Stimulated activated CD4-positive, alpha-beta T cell treated with anti-CD3 and anti-CD28 coated beads, Interleukin-1b, Interleukin-23, amount 100 ng/mL, for 1 hour (primary cell): Measurements from ENCODE around the gene CNTN6.

ENCODE experiments used
- DNase-seq, 2 donors: peaks; one replicate each; pipeline ENCODE4 v3.0.0-alpha.2; 2020; ENCODE audit warnings: low read depth in 2 of 2

Gene CNTN6

DNA sequence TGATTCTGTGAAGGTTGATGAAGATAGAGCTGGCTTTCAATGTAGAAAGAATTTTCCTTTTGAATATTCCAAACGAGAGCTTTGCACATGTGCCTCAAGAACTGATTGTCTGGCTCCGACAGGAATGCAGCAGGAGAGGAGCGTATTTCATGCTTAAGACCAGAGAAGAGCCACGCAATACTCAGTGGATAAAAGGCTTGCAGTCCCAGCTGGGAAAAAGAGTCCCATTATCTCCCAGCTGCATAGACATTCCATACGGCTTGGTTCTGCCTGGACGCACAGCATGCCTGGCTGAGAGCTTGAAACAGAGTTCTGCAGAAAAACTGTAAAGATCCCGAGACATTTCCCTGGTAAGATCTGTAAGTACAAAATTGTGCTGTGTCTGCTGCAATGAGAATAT is at the start of gene CNTN6:
Gene CNTN6 (plus strand): TSS at position 254 of the 400 bp plus-strand sequence. CDS start 54,985 bp downstream, outside the sequence.
- DNase-seq = no peak

GRCh38 chr3:1048558-1048957 is 44.3 kb upstream of the CNTN6 start:
- DNase-seq = no peak

DNA sequence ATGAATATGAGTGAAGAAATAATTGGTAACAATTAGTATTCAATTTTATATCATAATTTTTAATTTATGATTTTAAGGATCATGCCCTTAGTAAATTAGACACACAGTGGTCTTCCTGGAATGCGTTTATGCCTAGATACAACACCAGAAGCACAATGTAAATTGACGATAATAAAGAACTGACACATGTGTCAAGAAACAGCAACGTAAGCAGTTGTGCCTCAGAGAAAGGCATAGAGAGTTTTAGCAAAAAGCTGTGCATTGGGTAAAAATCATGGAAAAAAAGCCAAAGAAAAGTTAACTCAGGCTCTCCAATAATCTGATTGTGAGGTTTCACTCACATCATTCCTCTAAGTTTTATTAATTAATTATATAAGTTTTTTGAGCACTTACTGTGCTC is 37.0 kb upstream of the CNTN6 start:
- DNase-seq = no peak

GRCh38 chr3:1056744-1057143 is 36.1 kb upstream of the CNTN6 start:
- no peak for DNase-seq

- no peak for DNase-seq
Measured at GRCh38 chr3:1057436-1057835, 35.4 kb upstream of the CNTN6 start.

DNA sequence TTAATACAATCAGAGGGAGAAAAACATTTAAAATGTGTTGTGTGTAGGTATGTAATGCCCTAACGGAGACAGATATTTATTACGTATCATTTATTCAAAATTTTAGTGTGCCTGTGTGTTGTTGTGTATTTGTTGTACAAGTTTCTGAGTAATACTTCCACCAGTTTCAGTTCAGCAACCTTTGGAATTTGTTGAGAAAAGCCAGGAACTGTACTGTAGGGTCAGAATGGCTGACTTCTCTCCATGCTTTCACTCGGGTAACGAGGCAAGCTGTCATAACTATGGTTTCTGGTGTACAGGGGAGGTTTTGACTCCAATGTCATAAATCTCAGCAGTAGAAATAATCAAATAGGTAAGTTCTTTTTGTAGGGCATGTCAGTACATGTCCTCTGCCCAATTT is 23.8 kb upstream of the CNTN6 start:
- DNase-seq = no peak

DNA sequence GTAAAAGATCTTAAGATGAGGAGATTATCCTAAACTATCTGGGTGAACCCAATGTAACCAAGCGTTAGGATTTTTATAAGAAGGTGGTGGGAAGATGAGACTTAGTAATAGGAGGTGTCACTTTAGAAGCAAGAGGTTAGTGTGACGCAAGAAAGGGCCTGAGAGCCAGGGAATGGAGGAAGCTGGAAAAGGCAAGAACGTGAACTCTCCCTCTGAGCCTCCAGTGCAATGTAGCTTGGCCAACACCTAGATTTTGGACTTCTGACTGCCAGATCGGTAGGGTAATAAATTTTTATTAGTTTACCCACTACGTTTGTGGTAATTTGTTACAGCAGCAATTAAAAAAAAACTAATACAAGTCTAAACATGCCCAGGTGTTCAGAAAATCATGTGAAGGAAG is 20.8 kb upstream of the CNTN6 start:
- DNase-seq = no peak

GRCh38 chr3:1079662-1080061 is 13.2 kb upstream of the CNTN6 start:
- no peak for DNase-seq

DNA sequence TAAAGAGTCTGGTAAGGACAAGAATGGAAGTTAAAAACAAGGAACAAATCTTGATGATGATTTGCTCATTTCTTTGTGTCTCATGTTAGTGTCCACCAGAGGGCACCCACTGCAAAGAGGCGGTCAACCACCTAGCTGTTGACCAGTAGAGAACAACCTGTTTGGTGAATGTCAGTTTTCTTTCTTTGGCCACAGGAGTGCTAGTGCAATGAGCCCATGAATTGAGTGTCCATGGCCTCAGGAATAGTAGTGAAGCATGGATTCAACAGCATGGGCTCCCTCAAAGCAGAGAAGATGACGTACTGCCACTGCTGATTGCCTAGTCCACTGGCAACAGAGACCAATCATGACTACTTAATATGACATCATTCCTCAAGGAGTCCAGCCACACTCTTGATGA is 10.7 kb upstream of the CNTN6 start:
- no peak for DNase-seq

- no peak for DNase-seq
Measured at GRCh38 chr3:1087066-1087560, 5.7 kb upstream of the CNTN6 start.

DNA sequence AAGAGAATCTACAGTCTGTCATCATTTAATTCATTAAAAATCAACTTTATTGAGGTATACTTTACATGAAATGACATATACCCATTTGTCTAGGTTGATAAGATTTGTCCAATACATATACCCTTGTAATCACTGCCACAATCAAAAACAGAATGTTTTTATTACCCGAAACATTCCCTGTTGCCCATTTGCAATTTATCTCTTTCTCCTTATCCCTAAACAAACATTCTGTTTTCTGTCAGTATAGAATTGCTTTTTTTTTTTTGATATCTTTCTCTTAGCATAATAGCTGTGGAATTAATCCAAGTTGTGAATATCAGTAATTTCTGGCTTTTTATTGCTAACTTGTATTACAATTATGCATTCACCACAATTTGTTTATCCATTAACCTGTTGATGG is 4.3 kb upstream of the CNTN6 start:
- DNase-seq = no peak

- DNase-seq = no peak
Measured at GRCh38 chr3:1091286-1091685, 1.5 kb upstream of the CNTN6 start.

DNA sequence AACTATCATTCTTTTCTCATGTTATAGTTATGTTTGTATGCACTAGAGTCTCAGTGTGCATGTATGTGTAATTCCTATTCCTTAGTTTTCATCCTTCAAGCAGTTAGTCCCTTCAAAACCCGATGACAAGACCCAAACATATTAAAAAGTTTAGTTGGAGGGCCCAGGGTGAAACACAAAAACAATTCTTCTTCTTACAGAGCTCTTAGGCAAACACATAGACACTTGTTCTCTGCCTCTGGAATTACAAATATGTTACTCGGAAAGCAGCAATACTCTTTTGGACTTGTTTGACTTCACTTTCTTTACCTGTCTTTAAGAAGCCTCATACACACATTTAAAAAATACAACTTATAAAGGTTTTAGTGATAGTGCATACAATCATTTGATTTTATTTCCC is 763 bp upstream of the CNTN6 start:
- DNase-seq = no peak

DNA sequence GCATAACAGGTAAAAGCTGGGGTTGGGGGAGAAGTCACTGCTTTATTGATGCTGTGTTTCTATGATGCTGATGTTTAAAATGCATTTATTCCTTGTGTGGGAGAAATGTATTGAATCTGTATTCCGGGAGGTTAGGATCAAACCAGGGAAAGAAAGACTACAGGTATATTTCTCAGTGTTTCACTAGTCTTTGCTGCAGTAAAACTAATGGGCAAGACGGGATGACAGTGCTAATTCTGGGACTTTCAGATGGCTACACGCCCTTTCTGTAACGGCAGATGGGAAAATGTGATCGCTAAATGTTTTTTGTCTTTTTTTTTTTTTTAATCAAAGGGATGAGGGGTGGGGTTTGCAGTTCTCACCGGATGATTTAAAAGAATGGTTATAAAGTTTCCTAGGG is 393 bp downstream of the CNTN6 start:
- no peak for DNase-seq

GRCh38 chr3:1103525-1103924 is 10.7 kb downstream of the CNTN6 start:
- DNase-seq = no peak

DNA sequence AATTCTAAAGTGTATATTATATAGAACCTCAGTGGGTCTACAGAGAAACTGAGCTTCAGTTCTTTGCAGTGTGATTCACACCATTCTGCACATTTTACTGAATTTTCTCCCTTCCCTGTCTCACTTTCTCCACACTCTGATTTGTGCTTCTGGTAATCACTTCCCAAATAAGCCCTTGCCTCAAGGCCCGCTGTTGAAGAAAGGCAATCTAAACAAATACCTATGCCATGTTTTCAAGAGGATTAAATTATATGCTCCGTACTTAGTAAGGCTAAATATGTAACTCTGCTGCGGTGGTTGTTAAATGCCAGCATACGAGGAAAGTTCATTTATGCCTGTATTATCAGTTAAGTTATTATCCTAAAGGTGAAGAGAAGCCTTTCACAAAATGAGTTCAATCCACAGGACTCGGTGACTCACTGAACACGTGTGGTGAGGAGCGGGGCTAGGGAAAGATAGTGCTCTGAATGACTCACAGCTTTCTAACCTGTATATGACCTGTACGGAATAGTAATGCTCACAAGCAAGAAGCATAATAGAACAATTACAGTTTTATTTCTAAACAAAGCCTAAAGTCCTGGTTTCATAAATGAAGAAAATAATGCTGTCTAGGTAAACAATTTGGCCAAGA is 25.1 kb downstream of the CNTN6 start:
- DNase-seq = no peak

- no peak for DNase-seq
Measured at GRCh38 chr3:1131166-1131565, 38.3 kb downstream of the CNTN6 start.

- DNase-seq = no peak
Measured at GRCh38 chr3:1135194-1135593, 42.4 kb downstream of the CNTN6 start.

GRCh38 chr3:1138036-1138435 is 45.2 kb downstream of the CNTN6 start:
- no peak for DNase-seq

GRCh38 chr3:1139071-1139470 is 46.2 kb downstream of the CNTN6 start:
- no peak for DNase-seq

- no peak for DNase-seq
Measured at GRCh38 chr3:1147326-1147725, 54.5 kb downstream of the CNTN6 start.

- no peak for DNase-seq
Measured at GRCh38 chr3:1147819-1148218, 55.0 kb downstream of the CNTN6 start.

DNA sequence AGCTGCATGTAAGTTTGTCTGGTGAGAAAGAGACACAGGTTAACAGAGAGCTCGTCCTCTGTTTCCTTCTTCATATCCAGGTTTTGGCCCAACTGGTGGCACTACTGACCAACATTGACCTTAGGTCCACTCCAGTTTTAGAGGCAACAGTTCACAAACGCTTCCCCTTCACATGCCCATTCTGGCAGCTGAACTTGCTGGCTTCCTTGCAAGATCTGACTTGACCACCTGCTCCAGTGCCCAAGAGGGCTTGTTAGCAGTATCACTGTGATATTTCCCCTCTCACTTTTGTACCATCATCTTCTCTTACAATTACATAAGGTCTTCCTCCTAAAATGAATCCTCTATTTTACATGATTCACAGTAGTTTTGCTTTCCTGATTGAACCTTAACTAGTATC is 71.3 kb downstream of the CNTN6 start:
- DNase-seq = no peak

GRCh38 chr3:1171320-1171719 is 78.5 kb downstream of the CNTN6 start:
- DNase-seq = no peak
